MM.1S (cell line): ENCODE measurements around the gene TMEM114.

Source experiments
- DNase-seq: peaks from one replicate; pipeline ENCODE4 v3.0.0-alpha.2; 2015
- H2AFZ ChIP-seq: fragments of 300-600 bp; sonication (generic); 2 replicates; pipeline ENCODE4 v1.6.0; 2016; ENCODE audit warnings: antibody characterized with exemption, low read length
- H3F3A ChIP-seq: fragments of 300-600 bp; sonication (generic); 2 replicates; pipeline ENCODE4 v1.6.1; 2016; ENCODE audit warnings: mild to moderate bottlenecking, antibody characterized with exemption, low read length, moderate library complexity, mixed read lengths; ENCODE audit not compliant: insufficient read depth
- H3K27ac ChIP-seq: fragments of 300-600 bp; sonication (generic); 2 replicates; pipeline ENCODE4 v1.5.1; 2016; ENCODE audit warnings: mild to moderate bottlenecking, low read length
- H3K27me3 ChIP-seq: fragments of 300-600 bp; sonication (generic); replicated peaks from 2 replicates; pipeline ENCODE4 v1.6.0; 2016; ENCODE audit warnings: low read length; ENCODE audit not compliant: insufficient read depth
- H3K36me3 ChIP-seq: fragments of 300-600 bp; sonication (generic); replicated peaks from 2 replicates; pipeline ENCODE4 v1.6.1; 2016; ENCODE audit warnings: mild to moderate bottlenecking, low read length, mixed read lengths; ENCODE audit not compliant: insufficient read depth
- H3K4me1 ChIP-seq: fragments of 300-600 bp; sonication (generic); 2 replicates; pipeline ENCODE4 v1.6.1; 2016; ENCODE audit warnings: low read length, mixed read lengths
- H3K4me2 ChIP-seq: fragments of 300-600 bp; sonication (generic); 2 replicates; pipeline ENCODE4 v1.6.0; 2016; ENCODE audit warnings: low read depth, low read length
- H3K4me3 ChIP-seq: fragments of 300-600 bp; sonication (generic); 2 replicates; pipeline ENCODE4 v1.5.1; 2016; ENCODE audit warnings: low read length, mixed read lengths
- H3K79me2 ChIP-seq: fragments of 300-600 bp; sonication (generic); 2 replicates; pipeline ENCODE4 v1.6.1; 2016; ENCODE audit warnings: mixed run types, low read length, mixed read lengths
- H3K9ac ChIP-seq: fragments of 300-600 bp; sonication (generic); 2 replicates; pipeline ENCODE4 v1.6.1; 2016; ENCODE audit warnings: low read length, mixed read lengths
- H3K9me2 ChIP-seq: fragments of 300-600 bp; sonication (generic); replicated peaks from 2 replicates; pipeline ENCODE4 v1.6.1; 2016; ENCODE audit warnings: mild to moderate bottlenecking, low read length, mixed read lengths; ENCODE audit not compliant: insufficient read depth
- H3K9me3 ChIP-seq: fragments of 300-600 bp; sonication (generic); replicated peaks from 2 replicates; pipeline ENCODE4 v1.6.1; 2016; ENCODE audit warnings: mild to moderate bottlenecking, low read length, mixed read lengths; ENCODE audit not compliant: insufficient read depth
- H4K20me1 ChIP-seq: fragments of 300-600 bp; sonication (generic); 2 replicates; pipeline ENCODE4 v1.6.1; 2016; ENCODE audit warnings: mild to moderate bottlenecking, low read length, moderate library complexity, mixed read lengths; ENCODE audit not compliant: insufficient read depth
- EZH2 ChIP-seq: fragments of 300-600 bp; sonication (generic); optimal IDR thresholded peaks from 2 replicates; pipeline ENCODE3; 2017; ENCODE audit warnings: low read depth, mild to moderate bottlenecking, antibody characterized with exemption, low read length, mixed read lengths
- EZH2phosphoT487 ChIP-seq: fragments of 300-600 bp; sonication (generic); IDR thresholded peaks from 2 replicates; pipeline ENCODE4 v1.6.1; 2018; ENCODE audit warnings: antibody characterized with exemption, low read length
- TF ChIP-seq, protein P1 (sequence below): fragments of 300-600 bp; sonication (generic); IDR thresholded peaks from 2 replicates; pipeline ENCODE4 v1.5.1; 2016; ENCODE audit warnings: antibody characterized with exemption, low read length, mixed read lengths

Gene TMEM114

DNA sequence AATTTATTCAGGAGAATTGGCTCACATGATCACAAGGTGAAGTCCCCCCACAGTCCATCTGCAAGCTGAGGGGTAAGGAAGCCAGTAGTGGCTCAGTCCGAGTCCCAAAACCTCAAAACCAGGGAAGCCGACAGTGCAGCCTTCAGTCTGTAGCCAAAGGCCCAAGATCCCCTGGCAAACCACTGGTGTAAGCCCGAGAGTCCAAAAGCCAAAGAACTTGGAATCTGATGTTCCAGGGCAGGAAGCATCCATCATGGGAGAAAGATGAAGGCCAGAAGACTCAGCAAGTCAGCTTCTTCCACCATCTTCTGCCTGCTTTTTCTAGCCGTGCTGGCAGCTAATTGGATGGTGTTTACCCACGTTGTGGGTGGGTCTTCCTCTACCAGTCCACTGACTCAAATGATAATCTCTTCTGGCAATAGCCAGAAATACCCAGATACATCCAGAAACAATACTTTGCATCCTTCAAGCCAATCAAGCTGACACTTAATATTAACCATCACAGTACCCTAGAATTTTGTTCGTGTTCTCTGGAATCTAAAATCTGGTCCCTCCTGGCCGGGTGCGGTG, 40.4 kb downstream of the TMEM114 start:
- H3K9ac ChIP-seq, result no peak overlapping the region
- no peaks in the 10 kb centered on the region for H3K9me2 ChIP-seq
- H3F3A ChIP-seq, result no peaks in the 10 kb centered on the region
- H3K79me2 ChIP-seq, result no peaks in the 10 kb centered on the region
- DNase-seq, result no peak
- H3K4me2 ChIP-seq, result no peak overlapping the region
- no peaks in the 10 kb centered on the region for H3K27me3 ChIP-seq
- no peak overlapping the region for H2AFZ ChIP-seq
- no peak for TF ChIP-seq EZH2
- no peak for TF ChIP-seq EZH2phosphoT487
- TF ChIP-seq, protein P1, sequence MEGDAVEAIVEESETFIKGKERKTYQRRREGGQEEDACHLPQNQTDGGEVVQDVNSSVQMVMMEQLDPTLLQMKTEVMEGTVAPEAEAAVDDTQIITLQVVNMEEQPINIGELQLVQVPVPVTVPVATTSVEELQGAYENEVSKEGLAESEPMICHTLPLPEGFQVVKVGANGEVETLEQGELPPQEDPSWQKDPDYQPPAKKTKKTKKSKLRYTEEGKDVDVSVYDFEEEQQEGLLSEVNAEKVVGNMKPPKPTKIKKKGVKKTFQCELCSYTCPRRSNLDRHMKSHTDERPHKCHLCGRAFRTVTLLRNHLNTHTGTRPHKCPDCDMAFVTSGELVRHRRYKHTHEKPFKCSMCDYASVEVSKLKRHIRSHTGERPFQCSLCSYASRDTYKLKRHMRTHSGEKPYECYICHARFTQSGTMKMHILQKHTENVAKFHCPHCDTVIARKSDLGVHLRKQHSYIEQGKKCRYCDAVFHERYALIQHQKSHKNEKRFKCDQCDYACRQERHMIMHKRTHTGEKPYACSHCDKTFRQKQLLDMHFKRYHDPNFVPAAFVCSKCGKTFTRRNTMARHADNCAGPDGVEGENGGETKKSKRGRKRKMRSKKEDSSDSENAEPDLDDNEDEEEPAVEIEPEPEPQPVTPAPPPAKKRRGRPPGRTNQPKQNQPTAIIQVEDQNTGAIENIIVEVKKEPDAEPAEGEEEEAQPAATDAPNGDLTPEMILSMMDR, result no peak
- no peaks in the 10 kb centered on the region for H3K4me1 ChIP-seq
- H3K4me3 ChIP-seq, result no peak overlapping the region
- H3K36me3 ChIP-seq, result no peaks in the 10 kb centered on the region
- no peak overlapping the region for H3K27ac ChIP-seq
- H4K20me1 ChIP-seq, result no peaks in the 10 kb centered on the region
- H3K9me3 ChIP-seq, result no peaks in the 10 kb centered on the region

DNA sequence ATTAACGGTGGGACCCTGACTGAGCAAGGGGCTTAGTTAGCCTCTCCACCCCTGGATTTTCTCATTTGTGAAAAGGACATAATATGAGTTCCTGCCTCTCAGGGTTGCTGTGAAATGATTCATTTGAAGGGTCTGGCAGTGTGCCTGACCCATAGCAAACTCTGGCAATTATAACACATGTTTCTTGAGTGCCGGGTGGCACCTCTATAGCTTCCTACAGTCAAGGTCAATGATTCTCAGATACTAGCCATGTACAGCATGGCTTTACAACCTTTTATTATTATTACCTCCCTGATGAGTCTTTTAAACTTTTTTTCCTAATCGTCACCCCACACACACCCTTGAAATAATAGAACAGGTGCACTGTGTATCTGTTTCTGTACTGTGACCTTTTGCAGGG, 42.1 kb downstream of the TMEM114 start:
- Histone ChIP-seq H3K36me3 (no peaks in the 10 kb centered on the region), H3K9me2 (no peaks in the 10 kb centered on the region), H2AFZ (no peak overlapping the region), H3K79me2 (no peaks in the 10 kb centered on the region), H4K20me1 (no peaks in the 10 kb centered on the region), H3F3A (no peaks in the 10 kb centered on the region), H3K9me3 (no peaks in the 10 kb centered on the region), H3K4me1 (no peaks in the 10 kb centered on the region), H3K27ac (no peak overlapping the region), H3K4me2 (no peak overlapping the region), H3K9ac (no peak overlapping the region), H3K27me3 (no peaks in the 10 kb centered on the region), H3K4me3 (no peak overlapping the region)
- no peak for DNase-seq
- TF ChIP-seq, protein P1, result no peak
- TF ChIP-seq EZH2phosphoT487 (no peak), EZH2 (no peak)

DNA sequence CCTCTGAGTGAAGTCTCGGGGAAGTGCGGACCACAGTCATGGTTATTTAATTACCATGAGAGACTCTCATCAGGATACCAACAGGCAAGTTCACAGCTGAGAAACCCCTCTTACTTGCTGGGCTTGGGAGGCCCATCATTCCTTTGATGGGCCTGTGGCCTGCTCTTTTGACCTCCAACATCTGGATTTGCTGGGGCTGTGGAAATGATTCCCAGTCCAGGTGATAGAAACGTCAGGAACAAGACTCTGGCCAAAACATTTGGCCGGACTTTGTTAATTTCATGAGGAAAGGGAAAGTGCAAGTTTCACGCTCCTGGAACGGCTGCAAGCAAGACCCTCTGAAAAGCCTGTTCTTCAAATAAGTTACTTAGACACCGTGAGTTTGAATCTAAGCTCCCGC, 42.5 kb downstream of the TMEM114 start:
- no peaks in the 10 kb centered on the region for H3K79me2 ChIP-seq
- H3K36me3 ChIP-seq, result no peaks in the 10 kb centered on the region
- no peak overlapping the region for H3K4me3 ChIP-seq
- no peak overlapping the region for H3K4me2 ChIP-seq
- TF ChIP-seq, protein P1, result no peak
- TF ChIP-seq EZH2 (no peak), EZH2phosphoT487 (no peak)
- no peak overlapping the region for H3K27ac ChIP-seq
- H3K27me3 ChIP-seq, result no peaks in the 10 kb centered on the region
- H2AFZ ChIP-seq, result no peak overlapping the region
- no peak for DNase-seq
- H3K4me1 ChIP-seq, result no peaks in the 10 kb centered on the region
- no peaks in the 10 kb centered on the region for H3K9me2 ChIP-seq
- H4K20me1 ChIP-seq, result no peaks in the 10 kb centered on the region
- H3K9ac ChIP-seq, result no peak overlapping the region
- H3F3A ChIP-seq, result no peaks in the 10 kb centered on the region
- H3K9me3 ChIP-seq, result no peaks in the 10 kb centered on the region
